ENCODE data around the gene AGAP4. TPM values are rescaled to one million over a fixed set of nuclear protein-coding genes. Genes with fewer than 3 reads are reported as not detected.
"Not testable (repeated sequence)": the region's sequence is repeated elsewhere in the genome, so short reads cannot be mapped to it uniquely, and the experiment has no call there.

AGAP4 gene
- total RNA-seq, 1 donor, result 3.6 TPM

GRCh38 chr10:45822918-45823317 lies 24.4 kb downstream of the AGAP4 start:
- H3K4me1 ChIP-seq (ENCODE audit: insufficient read depth, low read length); H3K79me2 ChIP-seq (ENCODE audit: insufficient read depth, low read length); DNase-seq (ENCODE audit: insufficient read length, low spot score, missing footprints); H2AFZ ChIP-seq (ENCODE audit: low read length); H3K27ac ChIP-seq (ENCODE audit: low read depth, low read length); H3K4me3 ChIP-seq (ENCODE audit: insufficient read depth, low read length); H3K36me3 ChIP-seq (ENCODE audit: insufficient read depth, low read length); H3K27me3 ChIP-seq (ENCODE audit: insufficient read depth, low read length); H3K4me2 ChIP-seq (ENCODE audit: insufficient read depth, low read length); H3K9me3 ChIP-seq (ENCODE audit: low read depth, low read length); H4K20me1 ChIP-seq (ENCODE audit: insufficient read depth, low read length): not testable (repeated sequence)

- not testable (repeated sequence) for H3K9me3 ChIP-seq (ENCODE audit: low read depth, low read length); H3K27ac ChIP-seq (ENCODE audit: low read depth, low read length); H3K4me2 ChIP-seq (ENCODE audit: insufficient read depth, low read length); H3K4me1 ChIP-seq (ENCODE audit: insufficient read depth, low read length); DNase-seq (ENCODE audit: insufficient read length, low spot score, missing footprints); H3K27me3 ChIP-seq (ENCODE audit: insufficient read depth, low read length); H3K4me3 ChIP-seq (ENCODE audit: insufficient read depth, low read length); H2AFZ ChIP-seq (ENCODE audit: low read length); H3K79me2 ChIP-seq (ENCODE audit: insufficient read depth, low read length); H4K20me1 ChIP-seq (ENCODE audit: insufficient read depth, low read length); H3K36me3 ChIP-seq (ENCODE audit: insufficient read depth, low read length)
These were observed 27.0 kb downstream of the AGAP4 start for GRCh38 chr10:45820107-45820830.

- H3K4me1 ChIP-seq (ENCODE audit: insufficient read depth, low read length), result no peaks in the 10 kb centered on the region
- H3K4me2 ChIP-seq (ENCODE audit: insufficient read depth, low read length), result no peak overlapping the region
- H3K9me3 ChIP-seq (ENCODE audit: low read depth, low read length), result peaks cover 2% of the 10 kb centered on the region
- DNase-seq (ENCODE audit: insufficient read length, low spot score, missing footprints), result no peak
- TF ChIP-seq CTCF (IDR thresholded peaks at IDR 0.05; ENCODE audit: extremely low read depth, low read depth, low read length), result no peak
- no peak overlapping the region for H3K4me3 ChIP-seq (ENCODE audit: insufficient read depth, low read length)
- no peaks in the 10 kb centered on the region for H3K79me2 ChIP-seq (ENCODE audit: insufficient read depth, low read length)
- no peaks in the 10 kb centered on the region for H3K36me3 ChIP-seq (ENCODE audit: insufficient read depth, low read length)
- H4K20me1 ChIP-seq (ENCODE audit: insufficient read depth, low read length), result no peaks in the 10 kb centered on the region
- H3K27me3 ChIP-seq (ENCODE audit: insufficient read depth, low read length), result no peaks in the 10 kb centered on the region
- no peak overlapping the region for H2AFZ ChIP-seq (ENCODE audit: low read length)
- H3K27ac ChIP-seq (ENCODE audit: low read depth, low read length), result no peak overlapping the region
These were observed 27.7 kb downstream of the AGAP4 start for GRCh38 chr10:45819552-45819951.

- Histone ChIP-seq H3K9me3 (ENCODE audit: low read depth, low read length) (peaks cover 2% of the 10 kb centered on the region), H4K20me1 (ENCODE audit: insufficient read depth, low read length) (no peaks in the 10 kb centered on the region), H3K4me1 (ENCODE audit: insufficient read depth, low read length) (no peaks in the 10 kb centered on the region), H3K79me2 (ENCODE audit: insufficient read depth, low read length) (no peaks in the 10 kb centered on the region), H3K4me2 (ENCODE audit: insufficient read depth, low read length) (no peak overlapping the region), H3K27ac (ENCODE audit: low read depth, low read length) (no peak overlapping the region), H3K36me3 (ENCODE audit: insufficient read depth, low read length) (no peaks in the 10 kb centered on the region), H3K4me3 (ENCODE audit: insufficient read depth, low read length) (no peak overlapping the region), H2AFZ (ENCODE audit: low read length) (no peak overlapping the region), H3K27me3 (ENCODE audit: insufficient read depth, low read length) (no peaks in the 10 kb centered on the region)
- no peak for DNase-seq (ENCODE audit: insufficient read length, low spot score, missing footprints)
- no peak for TF ChIP-seq CTCF (IDR thresholded peaks at IDR 0.05; ENCODE audit: extremely low read depth, low read depth, low read length)
These were observed 29.4 kb downstream of the AGAP4 start for GRCh38 chr10:45817912-45818311.

GRCh38 chr10:45817130-45817859 lies 30.0 kb downstream of the AGAP4 start:
- H2AFZ ChIP-seq (ENCODE audit: low read length), result no peak overlapping the region
- TF ChIP-seq CTCF (IDR thresholded peaks at IDR 0.05; ENCODE audit: extremely low read depth, low read depth, low read length), result no peak
- no peaks in the 10 kb centered on the region for H3K36me3 ChIP-seq (ENCODE audit: insufficient read depth, low read length)
- H3K9me3 ChIP-seq (ENCODE audit: low read depth, low read length), result peaks cover 2% of the 10 kb centered on the region
- H3K4me1 ChIP-seq (ENCODE audit: insufficient read depth, low read length), result no peaks in the 10 kb centered on the region
- no peaks in the 10 kb centered on the region for H3K27me3 ChIP-seq (ENCODE audit: insufficient read depth, low read length)
- H4K20me1 ChIP-seq (ENCODE audit: insufficient read depth, low read length), result no peaks in the 10 kb centered on the region
- no peak overlapping the region for H3K4me2 ChIP-seq (ENCODE audit: insufficient read depth, low read length)
- H3K4me3 ChIP-seq (ENCODE audit: insufficient read depth, low read length), result no peak overlapping the region
- no peaks in the 10 kb centered on the region for H3K79me2 ChIP-seq (ENCODE audit: insufficient read depth, low read length)
- no peak overlapping the region for H3K27ac ChIP-seq (ENCODE audit: low read depth, low read length)
- no peak for DNase-seq (ENCODE audit: insufficient read length, low spot score, missing footprints)

GRCh38 chr10:45814146-45814545 lies 33.2 kb downstream of the AGAP4 start:
- H3K4me1 ChIP-seq (ENCODE audit: insufficient read depth, low read length); H3K4me2 ChIP-seq (ENCODE audit: insufficient read depth, low read length); DNase-seq (ENCODE audit: insufficient read length, low spot score, missing footprints); H3K9me3 ChIP-seq (ENCODE audit: low read depth, low read length); H3K36me3 ChIP-seq (ENCODE audit: insufficient read depth, low read length); H4K20me1 ChIP-seq (ENCODE audit: insufficient read depth, low read length); H3K27ac ChIP-seq (ENCODE audit: low read depth, low read length); H3K4me3 ChIP-seq (ENCODE audit: insufficient read depth, low read length); H3K79me2 ChIP-seq (ENCODE audit: insufficient read depth, low read length); H2AFZ ChIP-seq (ENCODE audit: low read length); H3K27me3 ChIP-seq (ENCODE audit: insufficient read depth, low read length): not testable (repeated sequence)

Data from osteoblast (primary cell).